Suppressor macrophage (primary cell): ENCODE results near the gene ZC2HC1B.
"Not testable (repeated sequence)": the region's sequence is repeated elsewhere in the genome, so short reads cannot be mapped to it uniquely, and the experiment has no call there.

ENCODE experiments used
- DNase-seq, 4 experiments: peaks; one replicate each; pipeline ENCODE4 v3.0.0-alpha.2; 2020 to 2022
- total RNA-seq, 17 experiments: gene quantifications; one replicate each; lab custom pipeline; 2026; ENCODE audit warnings: mixed read lengths in 6 of 17, inconsistent platforms in 3 of 17; lab: John Stamatoyannopoulos, UW

Gene ZC2HC1B, protein sequence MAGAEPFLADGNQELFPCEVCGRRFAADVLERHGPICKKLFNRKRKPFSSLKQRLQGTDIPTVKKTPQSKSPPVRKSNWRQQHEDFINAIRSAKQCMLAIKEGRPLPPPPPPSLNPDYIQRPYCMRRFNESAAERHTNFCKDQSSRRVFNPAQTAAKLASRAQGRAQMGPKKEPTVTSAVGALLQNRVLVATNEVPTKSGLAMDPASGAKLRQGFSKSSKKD
- 0 to 0.24 (median 0.04) reads per million in 17 experiments for total RNA-seq

DNA sequence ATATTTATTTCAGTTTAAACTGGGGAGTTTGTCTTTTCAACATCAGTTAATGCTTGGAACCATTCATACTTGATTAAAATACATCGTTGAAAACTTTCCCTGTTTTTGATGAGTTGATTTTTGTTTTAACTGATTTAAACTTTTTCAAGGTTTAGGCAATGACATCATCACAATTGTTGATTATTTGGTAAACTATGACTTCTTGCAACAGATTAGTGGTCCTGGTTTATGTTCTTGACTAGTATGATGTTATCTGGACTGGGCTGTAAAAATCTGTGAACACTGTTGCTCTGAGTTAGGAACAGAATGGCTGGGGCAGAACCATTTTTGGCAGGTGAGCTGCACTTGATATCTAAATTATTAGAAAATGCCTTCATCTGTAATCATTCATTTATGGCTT lies at the start of gene ZC2HC1B:
Gene ZC2HC1B (plus strand): TSS at position 241 of the 400 bp plus-strand sequence. CDS start 66 bp downstream, at position 307.
- DNase-seq: no peak

DNA sequence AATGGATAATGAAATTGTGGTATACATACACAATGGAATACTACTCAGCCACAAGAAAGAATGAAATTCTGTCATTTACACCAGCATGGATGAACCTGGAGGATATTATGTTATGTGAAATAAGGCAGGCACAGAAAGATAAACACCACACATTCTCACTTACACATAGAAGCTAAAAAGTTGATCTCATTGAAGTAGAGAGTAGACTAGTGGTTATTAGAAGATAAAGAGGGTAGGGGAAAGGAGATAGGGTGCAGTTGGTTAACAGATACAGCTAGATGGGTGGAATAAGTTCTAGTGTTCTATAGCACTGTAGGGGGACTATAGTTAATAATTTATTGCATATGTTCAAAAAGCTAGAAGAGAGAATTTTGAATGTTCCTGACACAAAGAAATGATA lies 46.7 kb upstream of the ZC2HC1B start:
- DNase-seq: no peak

DNA sequence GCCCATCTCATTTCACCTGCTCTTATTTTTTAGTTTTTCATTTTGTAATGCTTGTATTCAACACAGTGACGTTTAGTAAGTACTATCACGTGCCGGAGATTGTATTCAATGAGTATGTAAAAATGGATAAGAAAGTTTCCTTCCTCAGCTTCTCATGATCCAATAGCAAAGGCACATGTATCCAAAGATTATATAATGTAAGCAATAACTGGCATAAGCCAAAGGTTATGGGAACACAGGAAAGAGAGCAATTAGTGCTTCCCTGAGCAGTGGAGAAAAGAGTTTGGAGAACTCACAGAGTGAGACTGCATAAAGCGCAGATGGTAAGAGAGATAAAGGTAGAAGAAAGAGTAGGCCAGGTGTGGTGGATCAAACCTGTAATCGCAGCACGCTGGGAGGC lies 42.9 kb upstream of the ZC2HC1B start:
- no peak for DNase-seq

DNA sequence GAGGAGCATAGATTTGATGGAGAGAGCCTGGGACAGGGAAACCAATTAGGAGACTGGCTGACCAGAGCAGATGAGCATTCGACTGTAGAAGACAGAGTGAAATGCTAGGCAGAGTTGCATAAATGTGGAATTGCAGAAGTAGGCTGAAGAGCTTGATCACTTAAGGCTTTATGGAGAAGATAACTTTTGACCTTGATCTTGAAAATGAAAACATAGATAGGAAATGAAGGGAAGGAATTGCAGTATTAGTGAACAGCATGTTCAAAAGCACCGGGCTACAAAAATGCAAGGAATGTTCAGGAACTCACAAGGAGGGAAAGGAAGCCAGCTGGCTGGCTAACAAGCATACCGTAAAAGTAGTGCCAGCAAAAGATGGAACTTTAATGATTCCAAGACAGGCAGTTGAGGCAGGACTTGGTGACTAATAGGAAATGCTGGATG lies 41.7 kb upstream of the ZC2HC1B start:
- DNase-seq: peak in 2 of 4 experiments; percentile 23 to 28

DNA sequence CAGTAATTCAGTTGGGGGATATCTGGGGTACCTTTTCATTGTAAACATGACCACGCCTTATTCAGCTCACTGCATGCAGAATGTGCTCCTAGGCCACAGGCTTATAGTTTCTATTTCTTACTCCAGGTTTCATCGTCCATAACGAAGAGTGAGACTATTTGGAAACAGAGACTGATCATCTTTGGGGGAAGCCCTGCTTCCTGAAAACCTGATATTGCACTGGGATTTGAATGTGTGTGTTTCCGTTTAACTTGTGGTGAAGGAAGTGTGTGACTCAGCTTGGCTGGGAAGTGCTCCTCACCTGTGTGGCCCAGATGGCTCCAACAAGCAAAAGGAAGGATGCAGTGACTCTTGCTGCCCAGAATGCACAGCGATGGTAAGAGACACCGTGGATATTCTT lies 40.7 kb upstream of the ZC2HC1B start:
- DNase-seq: no peak

DNA sequence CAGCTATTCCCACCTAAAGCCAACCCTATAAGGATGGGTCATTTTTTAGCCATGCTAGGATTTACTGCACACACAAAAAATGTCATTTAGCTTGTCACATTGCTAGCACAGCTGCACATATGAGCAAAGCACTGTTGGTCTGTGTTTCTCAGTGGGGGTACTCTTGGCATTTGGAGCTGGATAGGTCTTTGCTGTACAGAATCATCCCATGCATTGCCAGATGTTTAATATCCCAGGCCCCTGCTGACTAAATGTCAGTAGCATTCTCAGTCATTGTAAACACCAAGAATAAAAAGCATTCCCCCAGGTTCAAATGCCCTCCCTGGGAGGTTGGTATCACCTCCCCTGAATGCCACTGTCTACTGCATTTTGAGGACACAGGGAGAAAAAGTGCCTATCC lies 35.7 kb upstream of the ZC2HC1B start:
- DNase-seq: no peak

DNA sequence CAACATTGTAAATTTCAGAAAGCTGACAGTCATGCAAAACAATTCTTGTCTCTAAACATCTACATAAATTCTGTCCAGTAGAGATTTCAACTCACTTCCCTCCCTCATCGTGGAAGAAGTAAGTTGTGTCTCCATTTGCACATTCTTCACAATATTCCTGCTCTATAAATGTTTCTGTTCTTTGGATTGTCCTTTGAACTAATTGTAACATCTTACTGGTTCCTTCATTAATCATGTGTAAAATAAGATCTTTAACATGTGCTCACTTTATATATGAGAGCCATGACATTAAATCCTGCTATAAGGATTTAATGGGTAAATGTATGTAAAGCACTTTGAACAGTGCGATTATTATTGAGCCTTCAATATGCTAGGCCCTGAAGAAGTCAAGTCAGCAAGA lies 28.1 kb upstream of the ZC2HC1B start:
- DNase-seq: no peak

DNA sequence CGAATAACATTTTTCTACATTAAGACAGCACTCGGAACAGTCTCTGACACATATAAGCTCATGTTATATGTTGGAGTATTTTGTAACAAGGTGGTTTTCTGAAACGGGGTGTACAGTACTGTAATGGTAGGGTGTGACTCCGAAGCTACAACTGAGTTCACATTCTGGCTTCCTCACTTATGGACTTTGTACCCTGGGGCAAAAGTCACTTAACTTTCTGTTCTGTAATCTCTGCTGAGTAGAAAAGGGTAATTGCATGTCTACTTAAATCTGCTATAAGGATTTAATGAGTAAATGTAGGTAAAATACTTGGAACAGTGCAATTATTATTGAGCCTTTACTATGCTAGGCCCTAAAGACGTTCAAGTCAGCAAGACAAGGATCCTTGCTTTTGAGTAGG lies 25.9 kb upstream of the ZC2HC1B start:
- no peak for DNase-seq

DNA sequence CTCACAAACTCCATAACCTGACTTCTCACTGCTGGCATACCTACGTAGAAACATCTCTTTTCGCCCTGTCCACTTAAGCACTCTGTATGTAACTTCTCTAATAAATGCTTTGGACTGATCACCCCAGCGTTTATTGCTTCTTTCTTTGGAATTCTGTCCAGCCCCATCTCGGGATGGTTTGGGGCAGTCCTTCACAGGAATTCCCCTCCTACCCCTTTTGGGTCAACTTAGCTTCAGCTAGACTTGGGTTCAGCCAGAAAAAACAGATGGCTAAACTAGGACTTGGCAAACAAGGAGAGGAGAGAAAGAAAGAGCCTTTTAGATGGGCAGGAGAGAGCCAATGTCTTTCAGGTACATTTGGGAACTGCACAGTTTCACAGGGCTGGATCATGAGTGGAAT lies 25.1 kb upstream of the ZC2HC1B start:
- DNase-seq: no peak

DNA sequence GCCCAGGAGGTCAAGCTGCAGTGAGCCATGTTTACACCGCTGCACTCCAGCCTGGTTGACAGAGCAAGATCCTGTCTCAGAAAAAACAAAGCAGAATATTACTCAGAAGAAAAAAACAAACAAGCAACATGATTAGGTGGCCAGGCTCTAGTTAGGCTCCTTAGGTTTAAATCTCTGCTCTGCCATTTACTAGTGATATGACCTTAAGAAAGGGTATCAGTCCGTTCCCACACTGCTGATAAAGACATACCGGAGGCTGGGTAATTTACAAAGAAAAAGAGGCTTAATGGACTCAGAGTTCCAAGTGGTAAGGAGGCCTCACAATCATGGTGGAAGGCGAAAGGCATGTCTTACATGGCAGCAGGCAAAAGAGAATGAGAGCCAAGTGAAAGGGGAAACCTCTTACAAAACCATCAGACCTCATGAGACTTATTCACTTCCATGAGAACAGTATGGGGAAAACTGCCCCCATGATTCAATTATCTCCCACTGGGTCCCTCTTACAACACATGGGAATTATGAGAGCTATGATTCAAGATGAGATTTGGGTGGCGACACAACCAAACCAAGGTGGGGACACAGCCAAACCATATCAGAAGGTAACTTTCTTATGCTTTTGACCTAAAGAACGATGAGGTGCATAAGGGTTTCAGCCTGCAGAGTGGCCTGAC lies 23.5 kb upstream of the ZC2HC1B start:
- peak in 2 of 4 experiments; percentile 6 to 15 for DNase-seq

DNA sequence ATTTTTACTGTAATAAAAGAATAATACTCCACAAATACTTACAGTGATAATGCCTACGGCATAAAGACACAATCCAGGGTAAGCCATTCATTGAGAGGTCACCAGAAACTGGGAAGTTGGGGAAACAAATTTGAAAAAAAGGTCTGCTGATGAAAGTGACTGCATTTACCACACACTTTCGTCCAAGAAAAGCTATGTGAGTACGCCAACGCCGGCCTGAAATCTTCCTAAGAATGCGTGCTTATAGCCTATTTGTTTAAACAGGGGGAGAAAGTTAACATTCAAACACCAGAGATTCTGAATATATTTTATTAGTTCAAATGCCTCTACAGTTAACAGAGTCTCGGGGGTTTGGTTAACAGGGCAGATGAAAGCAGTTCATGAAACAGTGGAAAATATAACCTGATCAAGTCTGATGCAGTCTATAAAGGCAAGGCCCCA lies 21.8 kb upstream of the ZC2HC1B start:
- DNase-seq: peak; percentile 48 to 64 (median 54)

DNA sequence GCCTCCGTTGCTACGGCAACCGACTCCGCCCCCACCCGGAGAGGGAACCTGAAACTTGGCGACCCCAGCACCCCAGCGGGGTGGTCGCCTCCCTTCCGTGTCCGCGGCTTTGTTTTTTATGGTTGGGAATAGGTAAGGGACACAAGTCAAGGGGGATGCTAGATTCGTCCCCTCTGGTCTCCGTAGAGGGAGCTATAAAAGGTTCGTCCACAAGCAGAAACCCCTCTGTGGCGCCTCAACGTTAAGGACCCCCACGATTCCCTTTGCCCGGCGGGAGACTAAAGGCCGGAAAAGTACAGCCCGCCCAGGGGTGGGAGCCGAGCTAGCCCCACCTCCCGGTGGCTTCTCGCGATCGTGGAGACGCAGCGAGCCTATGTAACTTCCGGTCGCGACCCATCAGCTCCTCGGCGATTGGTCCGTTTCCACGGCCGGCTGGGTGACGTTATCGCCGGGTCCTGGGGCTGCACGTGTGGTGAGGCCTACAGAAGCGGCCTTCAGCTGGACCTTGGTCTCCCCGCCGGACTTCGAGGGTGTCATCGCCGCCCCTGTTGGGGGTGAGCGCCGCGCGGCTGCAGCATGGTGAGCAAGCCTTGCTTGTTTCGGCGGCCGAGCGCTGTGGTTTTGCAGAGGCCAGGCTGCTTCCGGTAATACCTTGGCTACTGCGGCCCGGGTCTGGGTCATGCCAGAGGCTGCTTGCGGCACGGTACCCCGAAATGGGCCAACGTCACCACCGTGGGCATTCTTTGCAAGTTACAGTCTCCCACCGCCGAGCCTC lies 21.2 kb upstream of the ZC2HC1B start, which contains the start of gene LTV1:
Gene LTV1 (plus strand): TSS at position 437 of the 775 bp plus-strand sequence. CDS start 140 bp downstream, at position 577.
- peak; percentile 97 to 98 (median 98) for DNase-seq

DNA sequence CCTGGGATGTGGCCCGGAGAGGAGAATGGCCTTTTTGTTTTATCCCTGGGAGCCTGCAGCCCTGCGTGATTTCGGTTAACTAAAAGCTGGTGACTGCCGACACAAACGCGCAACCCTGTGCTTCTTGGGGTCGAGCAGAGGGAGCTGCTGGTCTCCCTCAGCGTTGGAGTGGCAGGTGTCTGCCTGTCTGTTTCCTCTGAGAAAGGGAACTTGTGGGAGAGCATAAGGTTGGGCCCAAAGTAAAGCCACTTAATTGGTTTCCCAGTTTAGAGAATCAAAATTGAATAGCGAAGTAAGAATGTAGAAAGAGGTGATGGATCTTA lies 20.6 kb upstream of the ZC2HC1B start:
- DNase-seq: peak in 2 of 4 experiments; percentile 40 to 43

DNA sequence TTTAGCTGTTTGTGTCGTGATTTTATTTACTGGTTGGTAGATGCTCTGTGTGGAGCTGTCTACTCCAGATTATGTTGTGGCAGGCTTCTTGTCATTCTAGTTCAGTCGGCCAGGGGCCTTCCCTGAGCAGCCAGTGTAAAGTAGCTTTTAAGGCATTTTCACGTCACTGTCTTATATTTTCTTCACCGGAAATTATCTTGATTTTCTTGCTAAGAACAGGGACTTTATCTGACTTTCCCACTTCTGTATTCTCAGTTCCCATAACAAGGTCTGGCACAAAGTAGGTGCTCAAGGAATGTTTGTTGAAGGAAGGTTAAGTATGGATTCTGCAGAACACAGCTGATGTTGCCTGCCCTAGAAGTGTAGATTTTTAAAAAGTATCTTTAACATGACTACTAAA lies 20.3 kb upstream of the ZC2HC1B start:
- peak in 3 of 4 experiments; percentile 3 to 27 (median 24) for DNase-seq

DNA sequence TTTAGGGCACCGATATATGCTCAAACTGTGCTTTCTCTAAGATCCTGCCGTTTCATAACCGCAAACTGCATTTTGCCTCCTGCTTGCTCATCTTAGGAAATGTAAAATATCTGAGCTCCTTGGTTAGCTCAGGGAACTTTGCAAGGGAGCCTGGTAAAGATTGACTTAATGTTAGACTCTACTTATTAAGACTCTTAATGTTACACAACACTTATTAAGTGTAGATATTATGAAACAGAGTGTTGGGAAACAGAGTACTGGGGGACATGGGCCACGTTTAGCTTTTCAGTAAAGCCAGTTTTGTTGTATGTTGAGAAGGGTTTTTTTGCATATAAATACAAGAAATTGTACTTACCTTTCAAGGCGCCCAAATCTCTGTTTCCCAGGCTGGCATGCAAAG lies 19.2 kb upstream of the ZC2HC1B start:
- peak in 2 of 4 experiments; percentile 1 to 7 for DNase-seq

DNA sequence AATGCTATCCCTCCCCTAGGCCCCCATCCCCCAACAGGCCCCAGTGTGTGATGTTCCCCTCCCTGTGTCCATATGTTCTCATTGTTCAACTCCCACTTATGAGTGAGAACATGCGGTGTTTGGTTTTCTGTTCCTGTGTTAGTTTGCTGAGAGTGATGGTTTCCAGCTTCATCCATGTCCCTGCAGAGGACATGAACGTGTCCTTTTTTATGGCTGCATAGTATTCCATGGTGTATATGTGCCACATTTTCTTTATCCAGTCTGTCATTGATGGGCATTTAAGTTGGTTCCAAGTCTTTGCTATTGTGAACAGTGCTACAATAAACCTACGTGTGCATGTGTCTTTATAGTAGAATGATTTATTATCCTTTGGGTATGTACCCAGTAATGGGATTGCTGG lies 12.6 kb upstream of the ZC2HC1B start:
- not testable (repeated sequence) for DNase-seq

DNA sequence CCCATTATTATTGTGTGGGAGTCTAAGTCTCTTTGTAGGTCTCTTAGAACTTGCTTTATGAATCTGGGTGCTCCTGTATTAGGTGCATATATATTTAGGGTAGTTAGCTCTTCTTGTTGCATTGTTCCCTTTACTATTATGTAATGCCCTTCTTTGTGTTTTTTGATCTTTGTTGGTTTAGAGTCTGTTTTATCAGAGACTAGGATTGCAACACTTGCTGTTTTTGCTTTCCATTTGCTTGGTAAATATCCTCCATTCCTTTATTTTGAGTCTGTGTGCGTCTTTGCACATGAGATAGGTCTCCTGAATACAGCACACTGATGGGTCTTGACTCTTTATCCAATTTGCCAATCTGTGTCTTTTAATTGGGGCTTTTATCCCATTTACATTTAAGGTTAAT lies 9.2 kb upstream of the ZC2HC1B start:
- not testable (repeated sequence) for DNase-seq

DNA sequence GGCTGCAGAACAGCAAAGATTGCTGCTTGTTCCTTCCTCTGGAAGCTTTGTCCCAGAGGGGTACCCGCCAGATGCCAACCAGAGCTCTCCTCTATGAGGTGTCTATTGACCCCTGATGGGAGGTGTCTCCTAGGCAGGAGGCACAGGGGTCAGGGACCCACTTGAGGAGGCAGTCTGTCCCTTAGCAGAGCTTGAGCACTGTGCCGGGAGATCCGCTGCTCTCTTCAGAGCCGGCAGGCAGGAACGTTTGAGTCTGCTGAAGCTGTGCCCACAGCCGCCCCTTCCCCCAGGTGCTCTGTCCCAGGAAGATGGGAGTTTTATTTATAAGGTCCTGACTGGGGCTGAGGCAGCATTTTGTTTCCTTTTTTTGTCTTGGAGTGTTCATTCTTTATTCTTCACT lies 7.5 kb upstream of the ZC2HC1B start:
- not testable (repeated sequence) for DNase-seq

DNA sequence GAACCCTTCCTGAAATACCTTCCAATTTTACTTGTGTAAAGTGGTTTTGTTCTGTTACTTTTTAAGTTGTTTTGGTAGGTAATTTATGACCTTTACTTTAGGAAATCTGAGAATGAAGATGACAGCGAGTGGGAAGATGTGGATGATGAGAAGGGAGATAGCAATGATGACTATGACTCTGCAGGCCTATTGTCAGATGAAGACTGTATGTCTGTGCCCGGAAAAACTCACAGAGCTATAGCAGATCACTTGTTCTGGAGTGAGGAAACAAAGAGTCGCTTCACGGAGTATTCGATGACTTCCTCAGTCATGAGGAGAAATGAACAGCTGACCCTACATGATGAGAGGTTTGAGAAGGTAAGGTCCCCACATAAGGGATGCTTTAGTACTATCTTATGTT lies 6.6 kb upstream of the ZC2HC1B start:
- DNase-seq: no peak

DNA sequence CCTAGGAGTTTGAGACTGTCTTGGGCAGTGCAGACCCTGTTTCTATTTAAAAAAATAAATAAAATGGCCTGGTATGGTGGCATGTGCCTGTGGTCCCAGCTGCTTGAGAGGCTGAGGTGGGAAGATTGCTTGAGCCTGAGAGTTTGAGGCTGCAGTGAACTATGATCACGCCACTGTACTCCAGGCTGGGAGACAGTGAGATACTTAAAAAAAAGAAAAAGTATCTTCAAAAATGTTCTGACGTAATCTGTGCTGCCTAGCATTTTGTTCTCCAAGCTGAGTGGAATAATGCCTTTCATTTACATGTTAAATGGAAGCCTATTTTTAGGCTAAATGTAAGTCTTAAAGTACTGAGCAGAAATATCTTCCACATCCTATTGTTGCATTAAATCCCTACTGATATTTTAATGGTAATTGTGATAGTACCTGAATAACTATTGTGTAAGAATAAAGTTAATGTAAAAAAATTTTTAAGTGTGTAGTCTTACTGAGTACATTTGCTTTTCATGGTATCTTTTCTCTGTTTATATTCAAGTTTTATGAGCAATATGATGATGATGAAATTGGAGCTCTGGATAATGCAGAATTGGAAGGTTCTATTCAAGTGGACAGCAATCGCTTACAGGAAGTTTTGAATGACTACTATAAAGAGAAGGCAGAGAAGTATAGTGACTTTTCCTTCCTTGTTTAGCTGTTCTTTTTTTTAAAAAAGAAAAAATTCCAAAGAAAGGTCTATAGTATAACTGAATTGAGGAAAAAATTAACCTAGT lies 4.2 kb upstream of the ZC2HC1B start:
- no peak for DNase-seq

DNA sequence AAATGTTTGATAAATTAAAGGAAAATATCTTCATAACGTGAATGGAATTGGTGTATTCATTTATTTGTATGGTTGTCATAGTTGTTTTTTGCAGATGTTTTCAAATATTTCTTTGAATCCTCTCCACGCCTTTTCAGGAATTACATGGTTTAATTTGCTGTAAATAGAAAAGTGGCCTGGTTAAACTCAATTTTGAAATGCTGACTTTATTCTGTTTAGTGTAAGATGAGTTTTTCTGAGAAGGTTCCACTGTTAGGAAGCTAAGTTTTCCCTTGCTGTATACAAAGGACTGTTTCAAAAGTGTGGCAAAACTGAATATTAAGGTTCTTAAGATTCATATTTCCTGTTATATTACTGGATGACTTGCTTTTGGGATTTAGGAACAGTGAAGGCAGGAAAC lies 503 bp upstream of the ZC2HC1B start:
- no peak for DNase-seq

DNA sequence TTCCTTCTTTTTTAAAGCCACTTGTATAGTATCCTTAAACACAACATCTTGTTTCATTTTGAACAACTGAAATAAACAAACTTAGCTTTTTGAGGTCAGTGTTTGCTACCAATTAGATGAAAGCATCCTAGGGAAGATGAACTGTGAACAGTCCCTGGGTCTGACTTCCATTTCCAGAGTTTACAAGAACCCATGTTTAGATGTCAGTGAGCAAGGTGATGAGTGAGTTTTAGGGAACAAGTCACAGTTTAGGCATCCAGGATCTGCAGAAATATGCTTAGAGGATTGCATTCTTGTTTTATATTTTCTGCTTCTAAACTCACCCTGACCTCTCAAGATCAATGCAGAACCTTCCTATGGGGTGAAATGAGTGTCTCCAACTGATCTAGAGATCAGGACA lies 3.0 kb downstream of the ZC2HC1B start:
- DNase-seq: no peak

DNA sequence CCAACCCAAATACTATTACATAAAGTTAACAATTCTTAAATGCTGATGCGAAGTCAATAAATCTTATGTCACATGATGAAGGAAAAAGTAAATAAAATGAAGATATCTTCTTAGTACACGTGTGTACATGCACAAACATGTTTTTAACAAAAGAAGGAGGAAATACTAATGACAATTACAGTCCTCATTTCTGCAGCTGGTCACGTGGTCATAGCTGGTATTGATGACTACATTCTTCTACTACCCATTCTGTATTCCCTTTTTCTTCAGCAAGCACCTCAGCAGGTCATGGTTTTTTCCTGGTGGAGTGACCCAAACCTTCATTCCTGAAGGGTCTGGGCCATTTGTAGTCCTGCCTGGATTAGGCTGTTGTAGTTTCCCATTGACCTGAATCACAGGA lies 4.5 kb downstream of the ZC2HC1B start:
- DNase-seq: not testable (repeated sequence)
